Stimulated activated effector memory CD8-positive, alpha-beta T cell treated with anti-CD3 and anti-CD28 coated beads, Interleukin-12 subunit alpha, Interleukin-12 subunit beta, amount 100 ng/mL, for 72 hours (primary cell): Measurements from ENCODE around the gene AFM.

ENCODE experiments used
- ATAC-seq: fragments of 150-1000 bp; cut with Tn5 transposase; 2 replicates; pipeline ENCODE4 v1.10.0; 2021
- DNase-seq, 2 donors: peaks; one replicate each; pipeline ENCODE4 v3.0.0; 2021 to 2022; ENCODE audit warnings: low spot score in 2 of 2
- H3K27ac Mint-ChIP-seq: one replicate; pipeline ENCODE4 v1.8.0; 2022; ENCODE audit warnings: mild to moderate bottlenecking, mixed read lengths
- H3K36me3 Mint-ChIP-seq: one replicate; pipeline ENCODE4 v1.8.0; 2022; ENCODE audit warnings: mild to moderate bottlenecking, mixed read lengths
- H3K4me1 Mint-ChIP-seq: one replicate; pipeline ENCODE4 v1.8.0; 2022; ENCODE audit warnings: mixed read lengths
- H3K4me3 Mint-ChIP-seq: one replicate; pipeline ENCODE4 v1.8.0; 2022; ENCODE audit warnings: mild to moderate bottlenecking, mixed read lengths
- H3K9me3 Mint-ChIP-seq: one replicate; pipeline ENCODE4 v1.8.0; 2022; ENCODE audit warnings: mixed read lengths

AFM gene

DNA sequence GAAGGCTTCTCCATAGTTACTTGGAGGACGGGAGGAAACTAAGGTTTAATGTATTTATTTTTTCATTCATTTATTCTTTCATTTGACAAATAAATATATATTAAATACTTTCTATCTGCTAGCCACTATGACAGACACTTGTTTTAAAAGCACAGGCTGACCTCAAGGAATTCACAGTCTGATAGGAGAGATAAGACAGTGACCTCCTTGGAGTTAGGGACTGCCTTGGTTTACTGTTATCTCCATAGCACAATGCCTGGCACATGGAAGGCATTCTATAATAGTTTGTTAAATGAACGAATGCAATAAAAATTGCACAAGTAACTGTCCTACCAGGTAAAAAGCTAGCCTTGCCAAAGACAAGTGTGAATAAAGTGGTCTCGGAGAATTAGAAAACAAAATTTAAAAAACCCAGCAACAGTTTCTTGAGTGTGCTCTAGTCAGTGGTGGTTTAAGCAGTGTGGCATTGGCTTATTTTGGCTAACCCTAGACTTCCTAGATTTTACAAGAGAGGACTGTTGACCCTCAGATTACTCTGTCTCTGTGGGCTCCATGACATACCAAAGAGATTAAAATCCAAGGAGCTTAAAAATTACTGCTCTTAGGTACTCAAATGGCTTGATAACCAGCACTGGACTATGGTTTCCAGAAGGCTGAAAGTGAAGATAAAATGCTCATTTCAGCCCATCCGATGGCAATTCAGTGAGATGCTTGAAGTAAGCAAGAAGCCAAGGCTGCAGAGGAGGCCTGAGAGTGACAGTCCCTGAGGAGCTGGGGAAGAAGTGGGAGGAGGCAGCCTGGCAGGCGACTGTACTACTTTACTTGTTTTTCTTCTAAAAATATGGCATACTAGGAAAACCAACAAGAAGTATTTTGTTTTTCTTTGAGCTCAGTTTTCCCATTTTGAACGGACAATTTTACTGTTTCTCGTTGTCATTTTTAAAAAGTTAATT, 35.9 kb upstream of the AFM start:
- no peaks in the 10 kb centered on the region for H3K4me1 Mint-ChIP-seq
- H3K9me3 Mint-ChIP-seq: no peaks in the 10 kb centered on the region
- H3K4me3 Mint-ChIP-seq: no peak overlapping the region
- no peak for DNase-seq
- H3K27ac Mint-ChIP-seq: no peak overlapping the region
- no peak for ATAC-seq
- no peaks in the 10 kb centered on the region for H3K36me3 Mint-ChIP-seq

DNA sequence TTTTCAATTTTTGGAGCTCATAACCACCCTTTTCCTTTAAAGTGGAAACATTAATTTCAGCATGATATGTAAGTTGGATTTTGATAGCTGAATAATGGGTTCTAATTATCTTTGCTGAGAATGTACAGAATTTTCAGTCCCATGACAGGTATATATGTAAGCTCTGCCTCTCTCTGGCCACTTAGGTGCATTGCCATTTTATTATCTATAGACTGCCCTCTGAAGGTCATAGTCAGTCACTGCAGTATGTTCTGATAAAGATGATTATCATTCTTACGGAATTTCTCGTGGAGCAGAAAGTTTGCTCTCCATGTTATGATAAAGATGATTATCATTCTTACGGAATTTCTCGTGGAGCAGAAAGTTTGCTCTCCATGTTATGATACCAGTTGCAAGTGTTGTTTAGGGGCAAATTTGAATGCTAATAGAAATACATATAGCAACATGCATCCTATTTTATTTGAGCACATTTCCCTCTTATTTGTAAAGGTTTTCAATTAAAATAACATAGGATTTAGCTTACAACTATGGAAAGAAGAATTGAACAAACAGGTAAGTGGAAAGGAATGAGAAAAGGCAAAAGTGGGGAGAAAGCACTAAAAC, 35.1 kb upstream of the AFM start:
- no peaks in the 10 kb centered on the region for H3K4me1 Mint-ChIP-seq
- H3K27ac Mint-ChIP-seq: no peak overlapping the region
- no peak overlapping the region for H3K4me3 Mint-ChIP-seq
- no peaks in the 10 kb centered on the region for H3K36me3 Mint-ChIP-seq
- peak; percentile 65 for ATAC-seq
- no peak for DNase-seq
- no peaks in the 10 kb centered on the region for H3K9me3 Mint-ChIP-seq

DNA sequence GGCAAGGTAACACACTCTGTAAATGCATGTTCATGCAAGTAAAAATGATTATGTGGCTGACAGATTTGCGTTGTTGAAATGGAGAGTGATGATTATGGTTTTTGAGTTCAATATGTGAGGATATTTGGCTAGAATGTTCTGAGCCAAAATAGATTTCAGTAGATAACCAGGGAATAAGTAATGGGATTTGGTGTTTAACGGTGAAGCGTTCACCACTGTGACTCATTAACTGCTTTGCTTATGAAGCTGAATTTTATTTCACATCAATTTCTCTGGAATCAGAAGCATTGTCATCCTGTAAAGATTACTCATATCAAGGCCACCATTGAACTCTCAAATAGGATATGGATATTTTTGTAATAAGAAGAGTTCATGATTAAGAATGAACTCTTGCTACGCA, 33.9 kb upstream of the AFM start:
- H3K4me1 Mint-ChIP-seq: no peaks in the 10 kb centered on the region
- H3K27ac Mint-ChIP-seq: no peak overlapping the region
- no peaks in the 10 kb centered on the region for H3K9me3 Mint-ChIP-seq
- DNase-seq: no peak
- H3K4me3 Mint-ChIP-seq: no peak overlapping the region
- ATAC-seq: no peak
- no peaks in the 10 kb centered on the region for H3K36me3 Mint-ChIP-seq

DNA sequence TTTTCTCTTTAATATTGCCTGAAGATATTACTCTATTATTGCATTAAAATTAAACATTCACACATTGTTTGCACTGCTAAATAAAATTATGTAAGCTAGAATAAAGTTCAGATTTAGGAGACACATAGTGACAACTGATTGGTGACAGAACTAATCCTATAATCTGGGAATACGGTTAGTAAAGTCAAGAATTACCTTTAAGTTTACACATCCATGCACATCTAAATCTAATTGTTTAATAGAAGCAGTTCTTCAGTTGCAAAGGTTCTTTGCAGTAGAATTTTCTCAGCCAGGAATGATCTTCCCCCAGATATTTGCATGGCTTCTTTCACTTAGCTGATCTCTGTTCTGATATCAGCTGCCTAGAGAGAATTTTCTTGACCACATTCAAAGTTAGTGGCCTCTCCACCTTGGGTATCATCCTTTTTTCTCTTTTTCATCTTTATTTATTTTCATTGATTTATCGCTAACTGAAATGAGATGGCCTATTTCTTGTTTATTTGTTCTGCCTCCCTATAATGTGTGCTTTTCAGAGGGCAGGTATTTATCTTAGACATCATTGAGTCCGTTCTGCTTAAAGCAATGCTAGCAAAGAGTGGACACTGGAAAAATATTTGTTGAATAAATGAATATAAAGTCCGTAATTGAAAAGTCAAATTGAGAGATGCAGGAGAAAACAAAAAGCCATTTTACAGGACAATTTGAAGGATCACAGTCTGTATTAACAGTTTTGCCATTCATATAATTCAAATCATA, 32.9 kb upstream of the AFM start:
- Mint-ChIP-seq H3K27ac (no peak overlapping the region), H3K4me3 (no peak overlapping the region), H3K4me1 (no peaks in the 10 kb centered on the region), H3K36me3 (no peaks in the 10 kb centered on the region), H3K9me3 (no peaks in the 10 kb centered on the region)
- no peak for ATAC-seq
- DNase-seq: no peak

DNA sequence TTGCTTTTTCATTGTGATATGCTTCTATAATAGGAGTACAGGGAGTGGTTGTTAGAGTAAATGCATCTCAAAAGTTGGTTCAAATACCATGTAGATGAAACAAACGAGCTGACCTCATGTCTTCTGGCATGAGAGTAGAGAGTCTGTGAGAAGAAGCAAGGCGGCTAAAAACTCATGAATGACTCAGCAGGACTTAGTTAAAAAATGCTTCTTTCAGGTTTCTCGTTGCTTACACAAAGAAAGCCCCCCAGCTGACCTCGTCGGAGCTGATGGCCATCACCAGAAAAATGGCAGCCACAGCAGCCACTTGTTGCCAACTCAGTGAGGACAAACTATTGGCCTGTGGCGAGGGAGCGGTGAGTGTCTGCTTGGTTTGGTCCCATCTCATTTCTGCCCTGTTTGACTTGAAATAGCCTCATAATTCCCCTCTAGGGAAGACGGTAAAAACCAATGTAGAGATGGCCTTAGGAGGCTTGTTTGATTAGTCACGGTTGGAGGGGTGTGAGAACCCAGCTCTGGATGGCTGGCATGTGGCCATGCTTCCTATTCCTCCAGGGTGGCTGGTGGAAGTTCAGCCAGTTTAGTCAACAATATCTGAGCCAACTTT, 31.0 kb upstream of the AFM start:
- ATAC-seq (no peak), DNase-seq (no peak)
- Mint-ChIP-seq H3K4me1 (no peaks in the 10 kb centered on the region), H3K27ac (no peak overlapping the region), H3K9me3 (no peaks in the 10 kb centered on the region), H3K4me3 (no peak overlapping the region), H3K36me3 (no peaks in the 10 kb centered on the region)

DNA sequence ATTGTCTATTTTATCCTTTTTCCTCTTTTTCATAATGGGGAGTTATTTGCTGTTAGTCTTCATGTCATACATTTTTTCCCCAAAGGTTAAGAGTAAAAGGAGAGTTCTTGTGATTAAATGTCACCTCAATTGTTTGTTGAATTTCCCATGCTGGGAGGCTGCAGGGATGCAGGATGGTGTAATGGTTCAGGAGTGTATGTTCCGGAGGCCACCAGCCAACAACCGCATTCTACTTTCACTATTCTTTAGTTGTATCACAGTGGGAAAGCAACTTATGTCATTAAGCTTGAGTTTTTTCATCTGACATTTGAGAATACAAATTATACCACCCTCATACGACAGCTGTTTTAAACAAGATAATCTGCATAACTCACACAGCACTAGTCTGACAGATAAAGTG, 30.1 kb upstream of the AFM start:
- Mint-ChIP-seq H3K4me1 (no peaks in the 10 kb centered on the region), H3K9me3 (no peaks in the 10 kb centered on the region), H3K36me3 (no peaks in the 10 kb centered on the region), H3K4me3 (no peak overlapping the region), H3K27ac (no peak overlapping the region)
- ATAC-seq: no peak
- DNase-seq: no peak

DNA sequence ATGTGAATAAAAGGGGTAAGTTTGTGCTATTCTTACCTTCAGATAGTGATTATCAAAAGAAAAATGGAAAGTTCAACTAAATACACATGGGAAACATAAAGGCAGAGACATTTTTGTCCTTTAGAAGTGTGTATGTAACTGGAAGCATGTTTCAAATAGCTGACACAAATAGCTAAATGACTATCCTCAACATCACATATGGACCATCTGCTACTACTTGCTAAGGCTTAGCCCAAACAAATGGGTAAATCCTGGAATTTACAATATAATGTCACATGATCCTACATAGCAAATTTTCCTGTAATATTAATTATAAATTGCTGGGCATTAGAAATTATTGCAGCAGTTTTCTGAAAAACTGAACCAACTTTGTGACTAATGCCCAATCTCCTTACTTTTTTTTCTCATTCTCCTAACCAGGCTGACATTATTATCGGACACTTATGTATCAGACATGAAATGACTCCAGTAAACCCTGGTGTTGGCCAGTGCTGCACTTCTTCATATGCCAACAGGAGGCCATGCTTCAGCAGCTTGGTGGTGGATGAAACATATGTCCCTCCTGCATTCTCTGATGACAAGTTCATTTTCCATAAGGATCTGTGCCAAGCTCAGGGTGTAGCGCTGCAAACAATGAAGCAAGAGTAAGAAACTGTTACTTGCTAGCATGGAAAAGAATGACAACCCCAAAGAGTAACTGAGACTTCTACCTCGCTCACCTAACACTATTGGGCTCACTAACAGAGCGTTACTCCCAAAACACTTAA, 29.4 kb upstream of the AFM start:
- Mint-ChIP-seq H3K36me3 (no peaks in the 10 kb centered on the region), H3K9me3 (no peaks in the 10 kb centered on the region), H3K4me1 (no peaks in the 10 kb centered on the region), H3K27ac (no peak overlapping the region), H3K4me3 (no peak overlapping the region)
- DNase-seq: no peak
- ATAC-seq: no peak

DNA sequence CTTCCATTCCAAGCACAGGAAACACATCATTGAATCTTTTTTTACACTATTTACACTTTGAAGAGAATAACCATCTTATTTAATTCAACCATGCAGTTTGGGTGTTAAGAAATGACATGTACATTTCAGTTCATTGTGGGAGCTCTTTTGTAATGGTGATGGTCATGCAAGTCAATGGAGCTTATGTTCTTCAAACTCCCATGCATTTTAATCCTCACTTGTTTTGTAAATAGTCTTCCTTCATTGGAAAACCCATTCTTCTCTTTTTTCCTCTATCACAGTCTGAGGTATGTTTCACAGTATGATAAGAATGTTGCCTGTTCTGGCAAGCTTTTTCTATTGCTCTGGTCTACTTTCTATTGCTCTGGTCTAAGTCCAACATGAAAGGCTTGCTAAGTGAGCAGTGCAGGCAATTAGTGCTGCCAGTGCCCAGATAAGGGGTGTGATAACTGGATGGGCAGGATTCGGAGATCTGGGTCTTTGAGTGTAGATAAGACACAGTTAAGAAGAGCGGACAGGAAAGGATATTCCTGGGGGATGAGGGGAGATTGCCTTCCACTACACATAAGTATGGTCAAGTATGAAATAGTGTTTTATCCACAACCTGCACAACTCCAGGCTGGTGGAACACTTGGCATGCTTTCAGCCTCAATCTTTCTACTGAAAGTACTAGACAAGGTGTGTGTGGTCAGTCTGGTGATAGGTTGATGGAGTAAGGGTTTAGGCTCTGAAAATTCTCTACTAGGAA, 28.4 kb upstream of the AFM start:
- DNase-seq (no peak), ATAC-seq (no peak)
- Mint-ChIP-seq H3K4me1 (no peaks in the 10 kb centered on the region), H3K9me3 (no peaks in the 10 kb centered on the region), H3K4me3 (no peak overlapping the region), H3K36me3 (no peaks in the 10 kb centered on the region), H3K27ac (no peak overlapping the region)

DNA sequence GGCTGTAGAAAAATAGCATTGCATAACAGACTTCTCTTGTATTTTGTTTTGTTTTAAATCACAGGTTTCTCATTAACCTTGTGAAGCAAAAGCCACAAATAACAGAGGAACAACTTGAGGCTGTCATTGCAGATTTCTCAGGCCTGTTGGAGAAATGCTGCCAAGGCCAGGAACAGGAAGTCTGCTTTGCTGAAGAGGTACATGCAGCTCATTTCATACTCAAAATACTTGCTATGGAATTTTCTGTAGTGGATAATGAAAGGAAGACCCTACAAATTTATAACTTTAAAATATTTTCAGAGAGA, 27.9 kb upstream of the AFM start:
- H3K27ac Mint-ChIP-seq: no peak overlapping the region
- no peak overlapping the region for H3K4me3 Mint-ChIP-seq
- no peaks in the 10 kb centered on the region for H3K36me3 Mint-ChIP-seq
- ATAC-seq: no peak
- no peaks in the 10 kb centered on the region for H3K4me1 Mint-ChIP-seq
- no peak for DNase-seq
- peaks cover 2% of the 10 kb centered on the region for H3K9me3 Mint-ChIP-seq

DNA sequence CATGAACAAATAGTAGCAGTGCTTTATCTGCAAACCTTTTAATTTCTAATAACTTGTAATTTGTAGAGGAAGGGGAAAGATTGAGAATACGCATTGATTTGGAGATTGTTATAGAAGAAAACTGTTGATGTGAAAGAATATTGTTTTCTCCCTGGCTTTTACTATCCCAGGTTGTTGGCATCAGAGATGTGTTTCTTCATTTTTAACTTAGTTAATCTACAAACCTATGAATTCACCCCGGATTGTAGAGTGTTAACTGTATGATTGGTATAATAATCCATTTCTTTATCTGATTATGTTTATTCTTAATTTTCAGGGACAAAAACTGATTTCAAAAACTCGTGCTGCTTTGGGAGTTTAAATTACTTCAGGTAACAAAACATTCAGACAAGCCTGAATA, 26.6 kb upstream of the AFM start:
- no peak for DNase-seq
- no peak overlapping the region for H3K4me3 Mint-ChIP-seq

DNA sequence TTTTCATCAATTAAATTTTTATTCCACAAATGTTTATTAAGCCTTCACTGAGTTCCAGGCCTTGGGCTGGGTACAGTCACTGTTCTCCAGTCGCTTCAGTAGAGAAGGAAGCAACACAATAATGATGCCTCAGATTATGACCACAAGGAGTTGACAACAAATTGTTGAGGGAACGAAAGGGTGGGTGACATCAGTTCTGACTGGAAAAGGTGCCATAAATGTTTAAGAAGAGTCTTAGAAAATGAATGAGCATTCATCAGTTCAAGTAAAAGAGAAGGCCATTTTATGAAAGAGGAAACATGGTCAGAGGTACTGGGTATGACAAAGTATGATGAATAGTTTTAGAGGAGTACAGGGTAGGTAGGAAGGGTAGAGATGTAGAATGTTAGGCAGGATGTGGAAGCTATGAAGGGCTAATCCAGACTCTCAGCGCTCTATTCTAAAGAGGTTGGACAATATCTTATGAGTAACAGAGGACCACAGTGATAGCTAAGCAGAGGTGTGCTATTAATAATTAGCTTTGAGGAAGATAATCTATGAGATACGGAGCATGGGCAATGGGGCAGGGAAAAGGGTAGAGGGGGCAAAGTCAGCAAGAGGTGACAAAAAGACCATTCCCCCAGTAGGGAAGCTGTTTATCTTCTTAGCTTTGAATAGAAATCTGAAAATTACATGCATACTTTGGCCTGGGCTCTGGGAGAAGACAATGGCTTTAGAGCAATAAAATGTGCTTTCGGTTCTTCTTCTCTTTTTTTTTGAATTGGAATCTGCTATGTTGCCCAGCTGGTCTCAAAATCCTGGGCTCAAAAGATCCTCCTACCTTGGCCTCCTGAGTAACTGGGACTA, 25.1 kb upstream of the AFM start:
- Mint-ChIP-seq H3K27ac (no peak overlapping the region), H3K36me3 (no peaks in the 10 kb centered on the region), H3K9me3 (peaks cover 6% of the 10 kb centered on the region), H3K4me3 (no peak overlapping the region), H3K4me1 (no peaks in the 10 kb centered on the region)
- ATAC-seq: no peak
- DNase-seq: no peak

More for the DNA sequence above, 26.6 kb upstream of the AFM start:
- Mint-ChIP-seq H3K9me3 (peaks cover 3% of the 10 kb centered on the region), H3K36me3 (no peaks in the 10 kb centered on the region), H3K27ac (no peak overlapping the region), H3K4me1 (no peaks in the 10 kb centered on the region)
- no peak for ATAC-seq

DNA sequence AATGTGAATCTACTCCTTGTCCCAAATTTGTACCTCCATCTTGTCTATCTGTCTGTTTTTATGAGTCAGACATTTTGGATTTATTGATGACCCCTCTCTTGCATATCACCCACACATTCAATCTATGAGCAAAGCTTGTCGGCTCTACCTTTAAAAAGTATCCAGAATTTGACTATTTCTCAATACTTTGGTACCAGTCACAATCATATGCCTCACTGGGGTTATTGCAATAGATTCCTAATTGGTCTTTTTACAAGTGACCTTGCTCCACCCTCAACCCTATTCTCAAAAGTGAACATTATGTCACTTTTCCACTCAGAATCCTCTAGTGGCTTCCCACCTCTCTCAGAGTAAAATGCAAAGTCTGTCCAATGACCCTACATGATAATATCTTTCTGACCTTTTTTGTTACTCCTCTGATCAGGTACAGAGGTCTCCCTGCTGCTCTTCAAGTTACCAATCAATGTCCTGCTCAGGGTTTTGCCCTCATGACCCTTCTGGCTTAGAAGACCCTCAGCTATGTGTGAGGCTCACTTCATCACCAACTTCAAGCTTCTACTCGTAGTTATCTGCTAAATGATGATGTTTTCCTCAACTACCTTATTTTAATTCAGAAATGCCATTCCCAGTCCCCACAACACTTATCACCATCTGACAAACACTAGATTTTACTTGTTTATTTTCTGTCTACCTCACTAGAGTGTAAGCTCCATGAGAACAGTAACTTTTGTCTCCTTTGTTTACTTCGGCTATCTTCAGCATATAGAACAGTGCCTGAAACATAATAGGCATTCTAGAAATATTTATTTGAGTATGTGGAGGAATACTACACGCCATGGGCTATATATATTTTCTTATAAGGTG, 23.1 kb upstream of the AFM start:
- ATAC-seq: no peak
- no peak for DNase-seq
- no peak overlapping the region for H3K27ac Mint-ChIP-seq
- H3K36me3 Mint-ChIP-seq: no peaks in the 10 kb centered on the region
- H3K4me3 Mint-ChIP-seq: no peak overlapping the region
- H3K4me1 Mint-ChIP-seq: no peaks in the 10 kb centered on the region
- peaks cover 6% of the 10 kb centered on the region for H3K9me3 Mint-ChIP-seq

DNA sequence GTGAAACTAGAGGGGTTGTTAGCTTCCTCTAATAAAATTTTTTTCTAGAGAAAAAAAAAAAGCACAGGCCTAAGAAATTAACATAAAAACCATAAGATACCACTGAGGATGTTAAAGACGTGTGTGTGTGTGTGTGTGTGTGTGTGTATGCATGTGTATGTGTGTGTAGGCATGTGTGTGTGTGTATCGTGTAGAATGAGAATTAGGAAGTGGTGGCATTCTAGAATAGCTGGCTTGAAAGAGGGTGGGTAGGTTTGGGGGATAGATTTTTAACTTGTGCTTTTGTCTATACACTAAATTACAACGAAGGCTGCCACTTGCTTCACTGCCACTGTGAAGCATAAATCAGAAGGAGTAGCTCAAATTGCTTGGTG, 22.5 kb upstream of the AFM start:
- Mint-ChIP-seq H3K36me3 (no peaks in the 10 kb centered on the region), H3K4me3 (no peak overlapping the region), H3K4me1 (no peaks in the 10 kb centered on the region), H3K27ac (no peak overlapping the region), H3K9me3 (peaks cover 6% of the 10 kb centered on the region)
- no peak for ATAC-seq
- DNase-seq: no peak
